Medulla oblongata (tissue), 1 donor: ENCODE data around the gene GPR3.
"Not testable (repeated sequence)": the region's sequence is repeated elsewhere in the genome, so short reads cannot be mapped to it uniquely, and the experiment has no call there.

Experiments
- DNase-seq: peaks from one replicate; pipeline ENCODE4 v3.0.0-alpha.2; 2015; ENCODE audit errors: extremely low spot score

Gene GPR3

GRCh38 chr1:27427329-27427728 lies 34.9 kb downstream of the GPR3 start:
- peak; percentile 79 for DNase-seq

GRCh38 chr1:27427816-27428315 lies 35.4 kb downstream of the GPR3 start:
- peak; percentile 11 for DNase-seq

- DNase-seq = peak; percentile 33
Measured at GRCh38 chr1:27428316-27429028, 36.0 kb downstream of the GPR3 start.

GRCh38 chr1:27429029-27429425 lies 36.6 kb downstream of the GPR3 start:
- peak; percentile 14 for DNase-seq

- peak; percentile 83 for DNase-seq
Measured at GRCh38 chr1:27430903-27431600, 38.6 kb downstream of the GPR3 start.

GRCh38 chr1:27431601-27431940 lies 39.1 kb downstream of the GPR3 start:
- no peak for DNase-seq

GRCh38 chr1:27432725-27433124 lies 40.3 kb downstream of the GPR3 start:
- not testable (repeated sequence) for DNase-seq

GRCh38 chr1:27433706-27434105 lies 41.3 kb downstream of the GPR3 start:
- DNase-seq = no peak

GRCh38 chr1:27435566-27436203 lies 43.3 kb downstream of the GPR3 start:
- DNase-seq = peak; percentile 87

GRCh38 chr1:27436204-27437159 lies 44.1 kb downstream of the GPR3 start:
- peak; percentile 61 for DNase-seq

GRCh38 chr1:27438621-27439061 lies 46.2 kb downstream of the GPR3 start:
- no peak for DNase-seq

- no peak for DNase-seq
Measured at GRCh38 chr1:27439150-27439549, 46.7 kb downstream of the GPR3 start.

- DNase-seq = no peak
Measured at GRCh38 chr1:27444632-27445031, 52.2 kb downstream of the GPR3 start.
